Muscle layer of colon (tissue), 2 donors: ENCODE results near the gene ZNF283.

Experiments
- H3K27ac ChIP-seq: one replicate; pipeline ENCODE4 v1.7.0; 2013; ENCODE audit warnings: low read depth, mild to moderate bottlenecking, low read length, moderate library complexity
- H3K27me3 ChIP-seq, 2 donors: one replicate each; pipeline ENCODE4 v1.7.0; 2013; ENCODE audit warnings: low read length in 2 of 2, mild to moderate bottlenecking in 2 of 2; ENCODE audit not compliant: insufficient read depth in 2 of 2, control insufficient read depth in 1 of 2
- H3K36me3 ChIP-seq: one replicate; pipeline ENCODE4 v1.7.0; 2013; ENCODE audit warnings: mild to moderate bottlenecking, low read length; ENCODE audit not compliant: insufficient read depth
- H3K4me1 ChIP-seq: one replicate; pipeline ENCODE4 v1.7.0; 2013; ENCODE audit warnings: mild to moderate bottlenecking, low read length; ENCODE audit not compliant: insufficient read depth
- H3K4me3 ChIP-seq, 2 donors: one replicate each; pipeline ENCODE4 v1.7.0; 2013; ENCODE audit warnings: low read length in 2 of 2, low read depth in 1 of 2, mild to moderate bottlenecking in 1 of 2, moderate library complexity in 1 of 2
- H3K9ac ChIP-seq: one replicate; pipeline ENCODE4 v1.7.0; 2013; ENCODE audit warnings: low read length
- H3K9me3 ChIP-seq: one replicate; pipeline ENCODE4 v1.7.0; 2013; ENCODE audit warnings: mild to moderate bottlenecking, low read length
- donor health status: abdominal sarcoma.
- donor health status: Adenocarcinoma of cecum.

Gene ZNF283

GRCh38 chr19:43826787-43827754 is at the start of gene ZNF283:
ZNF283 (plus strand) TSS chr19:43827321; CDS start chr19:43833505, 6,184 bp downstream.
- Histone ChIP-seq H3K4me3 (peak within 1 kb of the TSS; percentile 73 to 76), H3K27me3 (no peaks in the 10 kb centered on the region), H3K4me1 (peaks cover 6% of the 10 kb centered on the region), H3K36me3 (peaks cover 11% of the 10 kb centered on the region), H3K9ac (peak within 1 kb of the TSS; percentile 18), H3K27ac (peak within 1 kb of the TSS; percentile 27), H3K9me3 (no peaks in the 10 kb centered on the region)

GRCh38 chr19:43778651-43779050 is 48.5 kb upstream of the ZNF283 start:
- Histone ChIP-seq H3K9me3 (no peaks in the 10 kb centered on the region), H3K4me1 (peaks cover 5% of the 10 kb centered on the region), H3K4me3 (no peak overlapping the region), H3K27ac (no peak overlapping the region), H3K36me3 (no peaks in the 10 kb centered on the region), H3K9ac (no peak overlapping the region), H3K27me3 (peaks cover 0 to 9% of the 10 kb centered on the region in 2 donors)

- Histone ChIP-seq H3K4me1 (peaks cover 5% of the 10 kb centered on the region), H3K9me3 (no peaks in the 10 kb centered on the region), H3K9ac (no peak overlapping the region), H3K36me3 (no peaks in the 10 kb centered on the region), H3K4me3 (no peak overlapping the region), H3K27ac (no peak overlapping the region), H3K27me3 (peaks cover 0 to 9% of the 10 kb centered on the region in 2 donors)
These were observed 47.8 kb upstream of the ZNF283 start for GRCh38 chr19:43779147-43779819.

- Histone ChIP-seq H3K36me3 (no peaks in the 10 kb centered on the region), H3K9ac (no peak overlapping the region), H3K4me1 (peaks cover under 1% of the 10 kb centered on the region), H3K9me3 (no peaks in the 10 kb centered on the region), H3K4me3 (no peak overlapping the region), H3K27ac (no peak overlapping the region), H3K27me3 (peaks cover 0 to 9% of the 10 kb centered on the region in 2 donors)
These were observed 47.3 kb upstream of the ZNF283 start for GRCh38 chr19:43779820-43780219.

- Histone ChIP-seq H3K36me3 (no peaks in the 10 kb centered on the region), H3K27ac (no peak within 1 kb of the TSS), H3K4me1 (no peaks in the 10 kb centered on the region), H3K27me3 (no peaks in the 10 kb centered on the region), H3K4me3 (no peak within 1 kb of the TSS), H3K9ac (no peak within 1 kb of the TSS), H3K9me3 (no peaks in the 10 kb centered on the region)
These were observed 46.2 kb upstream of the ZNF283 start, which contains the start of gene KCNN4 for GRCh38 chr19:43780706-43781525. KCNN4 (minus strand) TSS chr19:43780973; CDS start chr19:43780861, 112 bp downstream.

GRCh38 chr19:43781630-43782310 is 45.4 kb upstream of the ZNF283 start:
- Histone ChIP-seq H3K4me1 (no peaks in the 10 kb centered on the region), H3K9me3 (no peaks in the 10 kb centered on the region), H3K9ac (no peak overlapping the region), H3K36me3 (no peaks in the 10 kb centered on the region), H3K4me3 (no peak overlapping the region), H3K27me3 (no peaks in the 10 kb centered on the region), H3K27ac (no peak overlapping the region)

GRCh38 chr19:43782311-43782660 is 44.8 kb upstream of the ZNF283 start:
- H3K4me3 ChIP-seq = no peak overlapping the region
- H3K27me3 ChIP-seq = no peaks in the 10 kb centered on the region
- H3K9me3 ChIP-seq = no peaks in the 10 kb centered on the region
- no peak overlapping the region for H3K9ac ChIP-seq
- H3K27ac ChIP-seq = no peak overlapping the region
- no peaks in the 10 kb centered on the region for H3K4me1 ChIP-seq
- H3K36me3 ChIP-seq = no peaks in the 10 kb centered on the region

- no peak overlapping the region for H3K9ac ChIP-seq
- H3K4me3 ChIP-seq = no peak overlapping the region
- no peak overlapping the region for H3K27ac ChIP-seq
- H3K36me3 ChIP-seq = no peaks in the 10 kb centered on the region
- H3K27me3 ChIP-seq = no peaks in the 10 kb centered on the region
- H3K9me3 ChIP-seq = no peaks in the 10 kb centered on the region
- no peaks in the 10 kb centered on the region for H3K4me1 ChIP-seq
These were observed 44.4 kb upstream of the ZNF283 start for GRCh38 chr19:43782689-43783231.

GRCh38 chr19:43783636-43784035 is 43.5 kb upstream of the ZNF283 start:
- Histone ChIP-seq H3K27me3 (no peaks in the 10 kb centered on the region), H3K4me3 (no peak overlapping the region), H3K36me3 (no peaks in the 10 kb centered on the region), H3K9ac (no peak overlapping the region), H3K4me1 (no peaks in the 10 kb centered on the region), H3K9me3 (no peaks in the 10 kb centered on the region), H3K27ac (no peak overlapping the region)

- no peak overlapping the region for H3K4me3 ChIP-seq
- no peaks in the 10 kb centered on the region for H3K27me3 ChIP-seq
- no peaks in the 10 kb centered on the region for H3K9me3 ChIP-seq
- no peaks in the 10 kb centered on the region for H3K36me3 ChIP-seq
- no peak overlapping the region for H3K9ac ChIP-seq
- H3K27ac ChIP-seq = no peak overlapping the region
- H3K4me1 ChIP-seq = no peaks in the 10 kb centered on the region
These were observed 42.7 kb upstream of the ZNF283 start for GRCh38 chr19:43784241-43784980.
